ENCODE measurements around the gene SYCN.
A peak's percentile ranks its signal among the peaks of the same experiment; 100 is the strongest.
"Not testable (repeated sequence)": the region's sequence is repeated elsewhere in the genome, so short reads cannot be mapped to it uniquely, and the experiment has no call there.

Gene SYCN

DNA sequence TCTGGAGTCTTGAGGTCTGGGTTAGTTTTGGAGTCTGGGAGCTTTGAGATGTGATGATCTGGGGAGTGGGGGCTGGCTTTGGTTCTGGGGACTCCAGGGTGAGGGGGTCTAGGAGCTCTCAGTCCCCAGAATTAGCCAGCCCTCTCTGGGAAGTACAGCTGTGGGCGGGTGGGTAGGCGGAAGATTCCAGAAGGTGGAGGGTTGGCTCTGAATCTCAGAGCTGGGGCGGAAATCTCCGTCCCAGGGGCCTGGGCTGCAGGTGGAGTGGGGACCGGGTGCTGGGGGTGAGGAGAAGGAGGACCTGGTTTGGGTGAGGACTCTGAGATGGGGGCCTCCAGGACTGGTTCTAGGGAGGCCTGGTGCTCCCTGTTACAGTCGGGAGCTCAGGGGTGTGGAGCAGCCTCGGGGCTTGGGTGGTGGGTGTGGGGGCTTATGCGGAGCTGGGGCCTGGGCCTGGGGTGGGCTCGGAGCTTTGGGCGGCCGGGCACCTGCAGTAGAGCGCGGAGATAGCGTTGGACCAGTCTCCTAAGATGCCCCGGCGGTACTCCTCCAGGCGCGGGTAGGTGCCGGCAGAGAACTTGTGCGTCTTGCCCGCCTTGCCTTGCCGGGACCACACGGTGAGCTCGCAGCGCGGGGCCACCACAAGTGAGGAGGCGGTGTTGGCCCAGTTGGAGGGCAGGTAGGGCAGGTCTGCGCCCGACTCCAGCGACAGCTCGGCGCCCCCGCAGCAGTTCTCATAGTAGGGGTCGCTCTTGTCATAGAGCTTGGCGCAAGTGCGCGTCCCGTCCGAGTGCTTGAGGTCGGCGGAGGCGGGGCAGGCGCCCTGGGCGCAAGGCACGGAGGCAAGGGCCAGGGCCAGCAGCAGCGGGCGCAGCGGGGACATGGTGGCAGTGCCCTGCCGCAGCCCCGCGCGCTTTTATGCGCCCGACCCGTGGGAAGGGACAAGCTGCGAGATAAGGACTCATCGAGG, at the start of gene SYCN:
SYCN (minus strand) TSS at position 892 of the 970 bp plus-strand sequence; CDS start at position 883, 9 bp downstream.
- no peak for DNase-seq (ENCODE audit: low read depth)

DNA sequence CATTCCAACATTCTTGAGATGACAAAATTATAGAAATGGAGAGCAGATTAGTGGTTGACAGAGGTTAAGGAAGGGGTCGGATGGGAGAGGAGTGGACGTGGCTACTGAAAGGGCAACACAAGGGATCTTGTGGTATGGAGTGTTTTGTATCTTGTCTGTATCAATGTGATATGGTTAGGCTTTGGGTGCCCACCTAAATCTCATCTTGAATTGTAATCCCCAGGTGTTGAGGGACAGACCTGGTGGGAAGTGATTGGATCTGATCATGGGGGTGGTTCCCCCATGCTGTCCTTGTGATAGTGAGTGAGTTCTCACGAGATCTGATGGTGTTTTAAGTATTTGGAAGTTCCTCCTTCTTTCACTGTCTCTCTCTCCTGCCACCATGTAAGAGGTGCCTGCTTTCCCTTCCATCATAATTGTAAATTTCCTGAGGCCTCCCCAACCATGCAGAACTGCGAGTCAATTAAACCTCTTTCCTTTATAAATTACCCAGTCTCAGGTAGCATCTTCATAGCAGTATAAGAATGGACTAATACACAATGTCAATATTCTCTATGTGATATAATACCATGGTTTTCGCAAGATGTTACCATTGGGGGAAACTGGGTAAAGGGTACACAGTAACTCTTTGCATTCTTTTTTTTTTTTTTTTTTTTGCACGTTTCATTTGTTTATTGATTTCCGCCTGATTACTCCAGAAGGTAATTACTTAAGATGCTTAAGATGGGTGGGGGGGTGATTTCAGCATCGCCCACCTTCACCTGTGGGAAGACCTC, 49.5 kb upstream of the SYCN start:
- no peak for DNase-seq (ENCODE audit: low read depth)

DNA sequence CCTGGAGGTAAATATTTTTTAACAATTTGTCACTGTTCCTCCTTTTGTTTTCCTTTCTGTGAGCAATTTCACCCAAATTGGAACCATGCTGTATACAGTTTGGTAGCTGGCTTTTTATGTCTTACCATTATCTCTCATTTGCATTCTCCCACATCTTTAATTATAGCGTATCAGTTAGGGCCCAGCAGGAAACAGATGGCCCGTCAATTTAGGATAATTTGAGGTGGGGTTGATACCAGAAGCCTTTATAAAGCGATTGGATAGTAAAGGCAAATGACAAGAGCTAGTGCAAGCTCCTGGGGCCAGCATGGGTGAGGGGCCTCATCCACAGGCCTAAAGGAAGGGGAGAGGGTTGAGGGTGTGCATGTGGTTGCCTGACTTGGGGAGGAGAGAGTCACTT, 48.4 kb upstream of the SYCN start:
- no peak for DNase-seq (ENCODE audit: low read depth)

DNA sequence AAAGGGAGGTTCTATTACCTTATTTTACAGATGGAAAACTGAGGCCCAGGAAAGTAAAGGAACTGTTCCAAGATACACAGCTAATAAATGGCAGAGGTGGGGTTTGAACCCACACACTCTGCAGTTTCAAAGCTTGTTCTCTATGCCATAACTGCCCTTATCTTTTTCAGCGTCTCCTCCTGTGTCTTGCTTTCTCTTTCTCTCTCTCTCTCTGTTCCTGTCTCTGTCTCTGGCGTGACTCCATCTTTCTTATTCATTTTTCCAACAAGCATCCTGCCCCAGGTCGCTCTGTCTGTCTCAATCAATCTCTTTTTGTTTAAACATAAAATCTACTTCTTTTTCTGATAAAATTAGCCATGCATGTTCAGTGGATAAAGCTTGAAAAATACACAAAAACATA, 47.8 kb upstream of the SYCN start:
- no peak for DNase-seq (ENCODE audit: low read depth)

GRCh38 chr19:39251081-39251480, 47.0 kb upstream of the SYCN start:
- no peak for DNase-seq (ENCODE audit: low read depth)

DNA sequence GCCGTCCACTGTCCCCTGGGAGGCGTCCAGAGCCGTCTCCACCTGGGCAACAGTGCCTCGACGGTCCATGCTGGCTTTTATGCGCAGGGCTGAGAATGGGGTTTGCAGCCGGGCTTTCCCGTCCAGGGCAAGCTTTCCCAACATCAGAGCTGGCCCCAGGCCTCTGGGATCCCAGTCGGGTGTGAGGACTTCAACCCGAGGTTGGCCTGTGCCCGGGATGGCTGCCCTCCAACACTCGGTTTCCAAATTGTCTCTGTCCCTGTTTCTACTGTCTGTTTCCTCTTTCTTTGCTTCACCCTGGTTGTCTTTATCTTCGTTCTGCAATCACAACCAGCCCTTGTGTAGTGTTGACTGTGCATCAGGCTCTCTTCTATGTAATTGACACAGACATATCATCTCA, 44.7 kb upstream of the SYCN start, which contains the start of gene IFNL4:
IFNL4 (minus strand) TSS at position 51 of the 400 bp plus-strand sequence.
- DNase-seq (ENCODE audit: low read depth), result no peak

DNA sequence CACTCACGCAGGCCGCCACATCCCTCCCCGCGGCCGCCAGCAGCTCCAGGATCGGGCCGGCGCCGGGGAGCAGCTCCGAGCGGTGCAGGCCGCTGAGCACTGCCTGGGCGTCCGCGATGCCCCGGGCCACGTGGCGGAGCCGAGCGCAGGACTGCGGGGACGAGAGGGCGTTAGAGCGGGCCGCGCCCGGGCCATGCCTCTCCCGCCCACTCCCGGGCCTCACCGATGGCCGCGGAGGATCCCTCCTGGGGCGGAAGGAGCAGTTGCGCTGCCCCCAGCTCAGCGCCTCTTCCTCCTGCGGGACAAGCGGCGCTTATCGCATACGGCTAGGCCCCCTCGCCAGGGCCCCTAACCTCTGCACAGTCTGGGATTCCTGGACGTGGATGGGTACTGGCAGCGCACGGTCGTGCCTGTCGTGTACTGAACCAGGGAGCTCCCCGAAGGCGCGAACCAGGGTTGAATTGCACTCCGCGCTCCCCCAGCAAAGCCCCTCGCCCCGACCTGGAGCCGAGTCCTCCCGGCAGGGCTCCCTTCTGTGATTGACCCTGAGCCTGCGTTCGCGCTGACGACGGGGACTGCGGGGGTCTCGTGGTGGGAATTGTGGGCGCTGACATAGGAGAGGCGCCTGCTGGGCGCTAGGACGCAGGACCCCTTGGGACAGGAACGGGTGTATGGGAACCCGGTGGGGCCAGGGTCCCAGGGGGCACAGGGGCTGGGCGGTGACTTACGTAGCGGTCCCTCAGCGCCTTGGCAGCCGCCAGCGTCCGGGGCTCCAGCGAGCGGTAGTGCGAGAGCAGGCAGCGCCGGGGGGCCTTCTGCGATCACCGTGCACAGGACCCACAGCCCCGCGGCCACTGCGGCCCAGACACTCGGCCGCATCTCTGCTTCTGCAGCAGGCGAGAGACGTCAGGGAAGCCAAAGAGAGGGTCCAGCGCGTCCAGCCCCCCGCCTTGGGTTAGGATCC, 43.9 kb upstream of the SYCN start:
- DNase-seq (ENCODE audit: low read depth), result no peak

- DNase-seq (ENCODE audit: low read depth), result no peak
These were observed 43.0 kb upstream of the SYCN start for GRCh38 chr19:39246951-39247669.

- not testable (repeated sequence) for DNase-seq (ENCODE audit: low read depth)
These were observed 41.1 kb upstream of the SYCN start for GRCh38 chr19:39245166-39245565.

- not testable (repeated sequence) for DNase-seq (ENCODE audit: low read depth)
These were observed 40.5 kb upstream of the SYCN start, which contains the start of gene IFNL3 for GRCh38 chr19:39244410-39245100. IFNL3 (minus strand) TSS chr19:39245006; CDS start chr19:39244967, 39 bp downstream.

DNA sequence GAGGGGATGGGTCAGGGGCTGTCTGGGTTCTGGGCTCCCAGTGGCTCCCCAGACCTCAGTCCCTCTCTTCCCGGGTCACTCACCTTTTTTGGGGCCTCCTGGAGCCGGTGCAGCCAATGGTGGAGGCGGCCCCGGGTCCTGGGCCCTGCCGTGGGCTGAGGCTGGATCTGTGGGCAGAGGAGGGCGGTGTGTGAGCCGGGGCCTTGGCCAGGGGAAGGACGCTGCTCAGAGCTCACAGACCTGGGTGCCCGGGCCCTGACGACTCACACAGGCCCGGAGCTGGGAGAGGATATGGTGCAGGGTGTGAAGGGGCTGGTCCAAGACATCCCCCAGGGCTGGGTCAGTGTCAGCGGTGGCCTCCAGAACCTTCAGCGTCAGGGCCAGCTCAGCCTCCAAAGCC, 39.7 kb upstream of the SYCN start:
- not testable (repeated sequence) for DNase-seq (ENCODE audit: low read depth)

GRCh38 chr19:39240421-39240820, 36.4 kb upstream of the SYCN start:
- no peak for DNase-seq (ENCODE audit: low read depth)

DNA sequence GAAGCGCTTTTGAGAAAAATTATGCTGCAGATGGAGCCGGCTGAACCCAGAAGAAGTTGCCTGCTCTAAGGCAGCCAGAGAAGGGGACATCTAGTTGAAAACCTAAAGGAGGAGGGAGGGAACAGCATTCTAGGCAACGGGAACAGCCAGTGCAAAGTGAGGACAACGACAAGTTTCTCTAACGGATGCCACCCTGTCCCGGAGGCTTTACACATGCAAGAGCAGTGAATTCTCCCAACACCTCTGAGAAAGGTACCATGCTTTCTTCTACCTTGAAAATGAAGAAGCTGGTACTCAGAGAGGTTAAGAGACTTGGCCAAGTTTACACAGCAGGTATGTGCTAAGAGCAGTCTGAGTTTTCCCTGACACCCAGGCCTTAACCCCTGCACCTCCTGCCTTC, 34.9 kb upstream of the SYCN start:
- no peak for DNase-seq (ENCODE audit: low read depth)

DNA sequence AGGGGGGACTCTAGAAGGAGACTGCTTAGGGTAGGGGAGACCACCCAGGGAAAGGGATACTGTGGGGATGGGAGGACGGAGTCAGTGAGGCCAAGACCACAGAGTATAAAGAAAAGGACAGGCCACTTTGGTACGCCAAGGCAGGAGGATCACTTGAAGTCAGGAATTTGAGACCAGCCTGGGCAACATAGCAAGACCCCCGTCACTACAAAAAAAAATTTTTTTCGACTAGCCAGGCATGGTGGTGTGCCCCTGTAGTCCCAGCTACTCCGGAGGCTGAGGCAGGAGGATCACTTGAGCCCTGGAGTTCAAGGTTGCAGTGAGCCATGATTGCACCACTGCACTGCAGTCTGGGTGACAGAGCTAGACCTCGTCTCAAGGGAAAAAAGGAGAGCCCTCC, 34.1 kb upstream of the SYCN start:
- no peak for DNase-seq (ENCODE audit: low read depth)

DNA sequence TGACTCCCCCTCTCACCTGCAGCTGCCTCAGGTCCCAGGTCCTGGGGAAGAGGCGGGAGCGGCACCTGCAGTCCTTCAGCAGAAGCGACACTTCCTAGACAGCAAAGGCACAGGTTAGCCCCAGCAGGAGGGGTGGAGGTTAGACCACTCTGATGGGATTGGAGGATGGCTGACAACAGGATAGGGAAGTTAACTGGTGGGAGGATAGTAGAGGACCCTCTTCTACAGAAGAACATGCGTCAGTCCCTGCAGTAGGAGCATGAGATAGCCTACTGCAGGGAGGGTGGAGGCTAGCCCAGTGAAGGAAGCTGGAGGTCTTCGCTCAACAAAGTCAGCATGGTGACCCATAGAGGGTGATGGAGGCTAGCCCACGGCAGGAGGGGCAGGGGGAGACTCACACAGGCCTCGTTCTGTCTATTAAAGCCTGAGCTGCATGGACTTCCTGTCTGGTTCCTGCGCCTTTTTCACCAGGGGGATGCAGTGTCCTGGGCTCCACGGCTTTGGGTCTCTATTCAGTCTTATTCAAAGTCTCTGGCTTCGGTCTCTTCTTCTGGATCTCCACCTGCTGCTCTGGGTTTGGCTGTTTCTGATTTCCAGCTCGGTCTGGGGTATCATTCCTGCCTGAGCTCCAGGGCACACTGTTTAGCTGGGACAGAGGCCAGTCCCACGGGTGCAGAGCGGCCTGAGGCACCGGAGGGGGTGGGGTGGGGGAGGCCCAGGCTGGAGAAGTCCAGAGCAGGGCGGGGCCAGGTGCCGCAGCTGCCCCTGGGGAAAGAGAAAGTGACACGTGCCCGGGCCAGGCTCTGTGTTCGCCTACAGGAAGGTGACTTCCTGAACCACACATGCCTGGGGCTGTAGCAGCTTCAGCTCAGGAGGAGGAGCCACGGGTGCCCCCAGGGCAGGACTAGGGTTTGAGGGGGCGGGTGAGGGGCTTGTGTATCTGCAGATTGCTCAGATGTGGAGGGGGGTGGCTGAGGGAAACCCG, 33.4 kb upstream of the SYCN start:
- peak; percentile 29 for DNase-seq (ENCODE audit: low read depth)

DNA sequence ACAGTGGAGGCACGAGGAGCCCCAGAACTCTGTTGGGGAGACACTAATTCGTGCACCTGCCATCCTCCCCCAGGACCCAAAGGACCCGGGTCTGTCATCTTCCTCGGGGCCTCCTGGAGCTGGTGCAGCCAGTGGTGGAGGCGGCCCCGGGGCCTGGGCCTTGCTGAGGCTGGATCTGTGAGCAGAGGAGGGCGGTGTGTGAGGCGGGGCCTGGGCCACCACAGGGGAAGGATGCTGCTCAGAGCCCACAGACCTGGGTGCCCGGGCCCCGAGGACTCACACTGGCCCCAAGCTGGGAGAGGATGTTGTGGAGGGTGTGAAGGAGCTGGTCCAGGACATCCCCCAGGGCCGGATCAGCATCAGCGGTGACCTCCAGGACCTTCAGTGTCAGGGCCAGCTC, 32.5 kb upstream of the SYCN start:
- DNase-seq (ENCODE audit: low read depth), result peak; percentile 28

DNA sequence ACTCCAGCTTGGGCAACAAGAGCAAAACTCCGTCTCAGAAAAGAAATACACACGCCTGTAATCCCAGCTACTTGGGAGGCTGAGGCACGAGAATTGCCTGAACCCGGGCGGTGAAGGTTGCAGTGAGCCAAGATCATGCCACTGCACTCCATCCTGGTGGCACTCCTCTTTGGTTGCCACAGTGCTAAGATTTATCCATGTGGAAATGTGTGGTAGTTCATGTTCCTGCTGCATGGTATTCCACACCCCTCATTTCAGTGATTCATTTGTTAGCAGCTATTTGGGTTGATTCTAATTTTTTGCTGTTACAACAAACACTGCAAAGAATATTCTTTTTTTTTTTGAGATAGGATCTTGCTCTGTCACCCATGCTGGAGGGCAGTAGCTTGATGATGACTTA, 28.6 kb upstream of the SYCN start:
- DNase-seq (ENCODE audit: low read depth), result no peak

- no peak for DNase-seq (ENCODE audit: low read depth)
These were observed 26.2 kb upstream of the SYCN start for GRCh38 chr19:39230096-39230764.

DNA sequence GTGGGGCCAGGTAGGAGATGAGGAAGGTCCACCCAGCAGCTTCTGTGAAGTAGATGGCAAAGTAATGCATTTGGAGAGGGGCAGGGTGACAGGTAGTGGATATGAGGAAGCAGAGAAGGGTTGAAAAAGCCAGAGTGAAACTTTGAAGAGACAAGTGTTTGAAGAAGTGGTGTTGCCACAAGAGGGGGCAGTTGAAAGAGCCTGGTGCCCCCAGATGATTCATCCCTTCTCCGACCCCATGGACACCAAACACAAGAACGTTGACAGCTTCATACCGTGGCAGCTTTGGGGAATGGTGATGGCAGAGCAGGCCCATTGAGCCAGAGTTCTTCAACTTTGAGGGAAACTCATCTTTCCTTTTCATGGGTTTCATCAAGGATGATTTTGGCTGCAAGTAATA, 20.8 kb upstream of the SYCN start:
- DNase-seq (ENCODE audit: low read depth), result no peak

Measured in activated gamma-delta T cell treated with anti-CD3 and anti-CD28 coated beads, Interleukin-2, amount 50 U/mL, for 16 hours (primary cell).